ENCODE results near the gene NFASC. TPM values are rescaled to one million over a fixed set of nuclear protein-coding genes. Genes with fewer than 3 reads are reported as not detected.

The NFASC gene
- total and polyA plus RNA-seq, 9 of the 15 experiments (the other 6 are each of a cell fraction or from before 2014, with no cell fraction given), result 0.03 to 0.16 (median 0.06) TPM; not detected in 6

- BruUV-seq (replicated peaks), result no TSS peak
- FAIRE-seq (no peak), ATAC-seq (no peak), DNase-seq (ENCODE audit: extremely low read depth in 1 of 4, low spot score in 3 of 4) (no peak)
- Histone ChIP-seq H3K79me2 (ENCODE audit: control insufficient read depth, insufficient read depth, low read length) (no peaks in the 10 kb centered on the region), H3K9me1 (ENCODE audit: control insufficient read depth, insufficient read depth, low read length) (no peaks in the 10 kb centered on the region), H3K4me1 (replicated peaks in 1 of 2; ENCODE audit: control insufficient read depth in 2 of 2, insufficient read depth in 2 of 2, low read length in 2 of 2) (peaks cover 0 to 10% of the 10 kb centered on the region in 2 experiments; a peak in 2 of 5 replicates), H3K4me3 (no peak overlapping the region), H4K20me1 (replicated peaks; ENCODE audit: control insufficient read depth, insufficient read depth, low read length) (no peaks in the 10 kb centered on the region; the same call in 1 of the 2 replicates), H3K27me3 (ENCODE audit: control insufficient read depth in 2 of 2, insufficient read depth in 2 of 2, low read length in 2 of 2) (peaks cover 26 to 56% of the 10 kb centered on the region in 2 experiments), H2AFZ (ENCODE audit: low read depth, low read length) (no peak overlapping the region), H3K27ac (ENCODE audit: extremely low read depth, low read depth, low read length) (no peak overlapping the region), H3K4me2 (ENCODE audit: insufficient read depth, low read length) (no peak overlapping the region), H3K36me3 (ENCODE audit: control insufficient read depth, insufficient read depth, low read length) (no peaks in the 10 kb centered on the region), H3K9ac (ENCODE audit: insufficient read depth in 1 of 2, low read depth in 2 of 2, low read length in 2 of 2) (no peak overlapping the region), H3K9me3 (replicated peaks; ENCODE audit: control insufficient read depth, insufficient read depth, low read depth, low read length) (no peaks in the 10 kb centered on the region)
- ChIA-PET POLR2A (interaction anchor here (1.0 to 1.5 kb wide), 2 partner anchors 13 to 26 kb away, joined by 4 read pairs; no protein-coding TSS in a partner anchor), CTCF (ENCODE audit: low intra/inter-chr PET ratio) (no interaction called here)
- 3% methylated on average over 6 of the region's 6 CpGs for WGBS (ENCODE audit: insufficient coverage, low coverage, missing lambda C conversion rate)
- no peak for TF ChIP-seq TOE1 (IDR thresholded peaks at IDR 0.05; ENCODE audit: borderline replicate concordance)
- no peak for TF ChIP-seq TOE1 (CRISPR knock-in tag; IDR thresholded peaks at IDR 0.05; ENCODE audit: borderline replicate concordance, low read depth)
- TF ChIP-seq ZNF41 (CRISPR knock-in tag; conservative IDR thresholded peaks at IDR 0.05), result no peak
- no peak for TF ChIP-seq STAT5A (IDR thresholded peaks at IDR 0.05; ENCODE audit: borderline replicate concordance, low read length)
- no peak for TF ChIP-seq SUPT5H (IDR thresholded peaks at IDR 0.05)
- TF ChIP-seq ELK1 (CRISPR knock-in tag; IDR thresholded peaks at IDR 0.05), result no peak
- no peak for TF ChIP-seq CHD2 (IDR thresholded peaks at IDR 0.05; ENCODE audit: low read depth, low read length)
- no peak for TF ChIP-seq PPARD (CRISPR knock-in tag; IDR thresholded peaks at IDR 0.05)
- TF ChIP-seq XRCC5 (IDR thresholded peaks at IDR 0.05; ENCODE audit: low read depth, low read length), result no peak
- TF ChIP-seq E2F5 (CRISPR knock-in tag; IDR thresholded peaks at IDR 0.05), result no peak
- no peak for TF ChIP-seq CREB3 (tag; conservative IDR thresholded peaks at IDR 0.05; ENCODE audit: low read depth)
- no peak for TF ChIP-seq ERF (CRISPR knock-in tag; IDR thresholded peaks at IDR 0.05)
- TF ChIP-seq SMAD2 (IDR thresholded peaks at IDR 0.05; ENCODE audit: low read depth, low read length), result no peak
- no peak for TF ChIP-seq ZNF778 (CRISPR knock-in tag; IDR thresholded peaks at IDR 0.05)
- TF ChIP-seq DACH1 (IDR thresholded peaks at IDR 0.05; ENCODE audit: partially characterized antibody), result no peak
- TF ChIP-seq ZKSCAN8 (CRISPR knock-in tag; IDR thresholded peaks at IDR 0.05), result no peak
- TF ChIP-seq TAF7 (tag; IDR thresholded peaks at IDR 0.05), result no peak
- TF ChIP-seq GTF2E2 (tag; IDR thresholded peaks at IDR 0.05), result no peak
- TF ChIP-seq ZNF3 (CRISPR knock-in tag; IDR thresholded peaks at IDR 0.05), result no peak
- TF ChIP-seq IRF2 (CRISPR knock-in tag; IDR thresholded peaks at IDR 0.05), result no peak
- TF ChIP-seq ZNF133 (CRISPR knock-in tag; IDR thresholded peaks at IDR 0.05), result no peak
- in situ Hi-C loops (cut with MboI), result no loop called here
- intact Hi-C loops (cut with micrococcal nuclease), result no loop called here
These were observed 96.8 kb downstream of the NFASC start for GRCh38 chr1:204967451-204967850.

All from K562 (cell line).